Adipose tissue (tissue), 3 donors: Measurements from ENCODE around the gene FAM184A. TPM values are rescaled to one million over a fixed set of nuclear protein-coding genes. Genes with fewer than 3 reads are reported as not detected.
"Not testable (repeated sequence)": the region's sequence is repeated elsewhere in the genome, so short reads cannot be mapped to it uniquely, and the experiment has no call there.

Experiments used
- H3K27ac ChIP-seq: one replicate; pipeline ENCODE4 v1.5.1; 2013; ENCODE audit warnings: low read depth, low read length
- WGBS, 3 donors: extraction: QIAGEN DNeasy Blood & Tissue Kit; methylation state at CpG; one replicate each; pipeline ENCODE4 v1.1.7; 2013; 5-methylcytosine and 5-hydroxymethylcytosine counted together
- polyA plus RNA-seq, 3 donors: library from polyadenylated mRNA; stranded (reverse); fragments of 200-250 nt; gene quantifications; one replicate each; pipeline ENCODE4 v1.2.3, GENCODE V29; 2013
- donor health status: healthy with polysubstance abuse.
- donor health status: Bipolar disorder and iron deficiency.
- donor health status: healthy.

Gene FAM184A
- polyA plus RNA-seq, 3 donors = 1.1 to 9.4 (median 1.7) TPM

GRCh38 chr6:119034827-119035458, 43.5 kb downstream of the FAM184A start:
- 40 to 48% (median 48%) methylated on average over 6 of the region's 6 CpGs for WGBS, 3 donors
- no peak overlapping the region for H3K27ac ChIP-seq

DNA sequence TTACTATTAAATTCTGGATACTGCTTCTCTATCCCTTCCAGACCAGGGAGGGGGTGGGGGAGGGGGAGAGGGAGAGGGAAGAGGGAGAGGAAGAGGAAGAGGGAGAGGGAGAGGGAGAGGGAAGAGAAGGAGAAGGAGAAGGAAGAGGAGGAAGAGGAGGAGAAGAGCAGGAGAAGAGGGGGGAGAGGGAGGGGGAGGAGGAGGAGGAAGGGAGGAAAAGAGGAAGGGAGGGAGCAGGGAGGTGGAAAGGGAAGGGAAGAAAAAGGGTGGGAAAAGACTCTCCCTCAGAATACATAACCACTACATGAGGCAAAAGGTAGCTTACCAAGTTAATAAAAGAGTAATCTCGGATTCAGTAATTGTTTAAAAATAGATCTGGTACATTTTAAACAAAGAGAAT, 46.0 kb downstream of the FAM184A start:
- 57 to 83% (median 80%) methylated on average over 1 of the region's 1 CpG for WGBS, 3 donors
- H3K27ac ChIP-seq = no peak overlapping the region

DNA sequence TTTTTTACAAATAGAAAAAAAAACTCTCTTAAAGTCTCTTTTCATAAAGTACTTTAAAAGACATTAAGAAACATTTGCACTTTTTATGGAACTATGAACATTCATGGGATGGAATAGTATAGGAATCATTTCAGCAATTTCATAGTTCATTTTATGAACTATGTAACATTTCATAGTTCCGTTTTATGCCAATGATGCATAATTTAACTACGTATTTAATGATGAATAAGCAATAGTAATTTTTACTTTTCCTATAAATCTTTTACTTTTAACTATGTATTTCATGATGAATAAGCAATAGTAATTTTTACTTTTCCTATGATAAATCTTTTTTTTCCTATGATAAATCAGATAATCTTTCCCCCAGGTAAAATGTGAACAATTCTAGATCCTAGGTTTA, 47.7 kb downstream of the FAM184A start:
- H3K27ac ChIP-seq = no peak overlapping the region
- 88 to 97% (median 93%) methylated on average over 2 of the region's 2 CpGs for WGBS, 3 donors

DNA sequence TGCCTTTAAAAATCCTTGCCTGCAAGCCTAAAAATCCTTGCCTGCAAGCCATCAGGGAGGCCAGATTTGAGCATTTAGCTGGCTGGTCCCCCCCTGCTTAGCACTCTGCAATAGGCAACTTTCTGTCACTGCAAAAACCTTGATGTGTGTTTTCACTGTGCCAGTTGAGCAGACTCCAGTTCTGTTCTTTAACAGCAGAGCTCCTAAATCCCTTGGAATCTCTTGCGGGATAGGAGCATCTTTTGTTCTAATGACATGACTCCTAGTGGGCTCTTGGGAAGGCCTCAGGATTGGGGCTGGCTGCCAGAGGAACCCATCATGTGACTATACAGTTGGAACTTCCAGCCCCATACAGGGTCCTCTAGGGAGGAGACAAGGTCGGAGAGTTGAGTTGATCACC, 50.4 kb downstream of the FAM184A start:
- H3K27ac ChIP-seq = no peak overlapping the region
- WGBS, 3 donors = 59 to 90% (median 77%) methylated on average over 2 of the region's 2 CpGs

GRCh38 chr6:119027465-119027864, 51.0 kb downstream of the FAM184A start:
- no peak overlapping the region for H3K27ac ChIP-seq
- WGBS, 3 donors = 52 to 66% (median 65%) methylated on average over 3 of the region's 3 CpGs

DNA sequence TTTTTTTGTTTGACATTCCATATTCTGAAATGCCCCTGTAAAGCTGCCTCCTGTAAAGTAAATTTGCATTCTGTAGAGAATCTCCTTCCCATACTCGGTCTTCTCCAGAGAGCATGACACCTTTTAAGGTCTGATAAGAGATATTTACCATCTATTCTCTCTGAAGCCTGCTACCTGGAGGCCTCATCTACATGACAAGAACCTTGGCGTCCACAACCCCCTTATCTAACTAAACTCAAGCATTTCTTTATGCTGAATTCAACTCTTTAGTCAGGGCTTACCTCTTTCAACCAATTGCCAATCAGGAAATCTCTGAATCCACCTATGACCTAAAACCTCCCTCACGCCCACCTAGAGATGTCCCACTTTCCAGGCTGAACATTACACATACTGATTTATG, 51.6 kb downstream of the FAM184A start:
- no peak overlapping the region for H3K27ac ChIP-seq
- 78 to 92% (median 85%) methylated on average over 3 of the region's 3 CpGs for WGBS, 3 donors

- H3K27ac ChIP-seq = no peak overlapping the region
- 91 to 98% (median 92%) methylated on average over 2 of the region's 2 CpGs for WGBS, 3 donors
Measured at GRCh38 chr6:119025793-119026192, 52.7 kb downstream of the FAM184A start.

DNA sequence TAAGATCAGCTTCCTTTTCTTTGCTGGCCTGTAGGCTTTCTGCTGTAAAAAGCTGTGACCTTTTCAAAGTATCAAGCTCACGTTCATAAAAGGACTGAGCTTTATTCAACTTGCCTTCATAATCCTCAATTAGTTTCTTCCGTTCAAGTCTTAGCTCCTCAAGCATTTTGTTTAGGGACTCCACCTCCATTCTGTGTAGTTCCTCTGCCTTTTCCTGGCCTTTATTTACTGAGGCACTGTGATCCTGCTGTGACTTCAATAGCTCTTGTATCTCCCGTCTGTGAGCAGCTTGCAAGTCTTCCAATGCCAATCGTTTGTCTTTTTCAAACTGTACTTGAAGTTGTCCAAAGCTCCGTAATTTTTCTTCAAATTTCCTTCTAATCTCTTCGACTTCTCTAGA, 54.4 kb downstream of the FAM184A start:
- no peak overlapping the region for H3K27ac ChIP-seq
- WGBS, 3 donors = 80 to 86% (median 80%) methylated on average over 6 of the region's 6 CpGs

- WGBS, 3 donors = 75 to 88% (median 75%) methylated on average over 4 of the region's 4 CpGs
- H3K27ac ChIP-seq = no peak overlapping the region
Measured at GRCh38 chr6:119022796-119023195, 55.7 kb downstream of the FAM184A start.

- WGBS, 3 donors = 93 to 95% (median 94%) methylated on average over 2 of the region's 2 CpGs
- no peak overlapping the region for H3K27ac ChIP-seq
Measured at GRCh38 chr6:119020597-119021561, 57.6 kb downstream of the FAM184A start.

GRCh38 chr6:119015165-119015564, 63.3 kb downstream of the FAM184A start:
- not testable (repeated sequence) for H3K27ac ChIP-seq
- WGBS, 3 donors = 95 to 99% (median 98%) methylated on average over 17 to 22 of the region's 22 CpGs

DNA sequence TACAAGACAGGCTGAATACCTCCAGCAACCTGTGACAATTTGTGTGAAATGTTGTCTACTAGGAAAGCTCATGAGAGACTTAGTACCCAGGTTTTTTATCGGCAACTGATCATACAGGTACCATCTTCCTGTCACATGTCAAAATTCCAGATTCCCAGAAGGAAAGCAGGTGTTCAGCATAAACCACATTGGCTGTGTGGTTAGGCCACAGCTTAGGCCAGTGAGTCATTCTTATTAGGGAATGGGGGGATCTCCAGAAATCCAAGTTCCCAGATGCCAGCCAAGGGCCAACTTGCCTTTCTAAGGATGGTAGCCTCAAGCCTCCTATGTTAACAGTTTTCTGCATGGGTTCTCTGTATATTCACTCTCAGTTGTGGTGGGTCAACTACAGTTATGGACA, 65.9 kb downstream of the FAM184A start:
- 95 to 97% (median 97%) methylated on average over 1 of the region's 1 CpG for WGBS, 3 donors
- H3K27ac ChIP-seq = no peak overlapping the region

DNA sequence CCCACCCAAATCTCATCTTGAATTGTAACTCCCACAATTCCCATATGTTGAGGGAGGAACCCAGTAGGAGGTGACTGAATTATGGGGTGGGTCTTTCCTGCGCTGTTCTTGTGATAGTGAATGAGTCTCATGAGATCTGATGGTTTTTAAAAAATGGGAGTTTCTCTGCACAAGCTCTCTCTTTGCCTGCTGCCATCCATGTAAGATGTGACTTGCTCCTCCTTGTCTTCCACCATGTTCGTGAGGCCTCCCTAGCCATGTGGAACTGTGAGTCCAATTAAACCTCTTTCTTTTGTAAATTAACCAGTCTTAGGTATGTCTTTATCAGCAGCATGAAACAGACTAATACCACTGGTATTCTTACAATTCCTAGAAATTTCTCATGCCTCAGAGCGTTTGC, 69.2 kb downstream of the FAM184A start:
- WGBS, 3 donors = 93 to 98% (median 94%) methylated on average over 3 of the region's 3 CpGs
- not testable (repeated sequence) for H3K27ac ChIP-seq

DNA sequence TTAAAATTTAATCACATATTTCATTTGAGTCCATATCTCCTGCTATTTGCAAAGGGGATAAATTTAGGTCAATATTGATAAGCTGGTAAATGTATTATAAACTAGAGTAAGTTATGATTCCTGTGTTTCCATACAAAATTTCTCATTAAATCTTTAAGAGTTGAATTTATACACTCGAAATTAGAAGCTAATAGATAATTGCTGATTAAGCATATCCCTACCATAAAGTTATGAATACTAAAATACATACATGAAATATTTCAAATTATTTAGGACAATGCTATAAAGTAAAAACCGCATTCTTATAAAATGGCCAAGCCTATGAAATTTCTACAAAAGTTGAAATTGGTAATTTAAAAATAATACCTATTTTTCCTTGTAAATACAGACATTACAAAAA, 71.5 kb downstream of the FAM184A start:
- no peak overlapping the region for H3K27ac ChIP-seq
- WGBS, 3 donors = 90 to 93% (median 93%) methylated on average over 2 of the region's 2 CpGs

GRCh38 chr6:119002069-119002468, 76.4 kb downstream of the FAM184A start:
- 84 to 95% (median 87%) methylated on average over 1 of the region's 1 CpG for WGBS, 3 donors

GRCh38 chr6:118999494-119000040, 78.9 kb downstream of the FAM184A start:
- no peak overlapping the region for H3K27ac ChIP-seq
- 30 to 90% (median 67%) methylated on average over 1 of the region's 1 CpG for WGBS, 3 donors

More at GRCh38 chr6:119002069-119002468, 76.4 kb downstream of the FAM184A start:
- H3K27ac ChIP-seq = no peak overlapping the region

DNA sequence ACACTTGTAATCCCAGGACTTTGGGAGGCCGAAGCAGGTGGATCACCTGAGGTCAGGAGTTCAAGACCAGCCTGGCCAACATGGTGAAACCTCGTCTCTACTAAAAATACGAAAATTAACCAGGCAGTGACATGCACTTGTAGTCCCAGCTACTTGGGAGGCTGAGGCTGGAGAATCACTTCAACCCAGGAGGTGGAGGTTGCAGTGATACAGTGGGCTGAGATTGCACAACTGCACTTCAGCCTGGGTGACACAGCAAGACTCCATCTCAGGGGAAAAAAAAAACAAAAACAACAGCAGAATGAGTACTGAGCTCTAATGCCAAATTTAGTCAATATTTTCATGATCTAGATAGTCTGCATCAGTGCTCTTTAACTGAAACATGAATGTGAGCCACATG, 81.0 kb downstream of the FAM184A start:
- not testable (repeated sequence) for H3K27ac ChIP-seq
- 93 to 95% (median 94%) methylated on average over 3 of the region's 3 CpGs for WGBS, 3 donors

- H3K27ac ChIP-seq = no peak overlapping the region
- 95 to 96% (median 96%) methylated on average over 4 of the region's 4 CpGs for whole genome bisulfite sequencing, 3 donors
Measured at GRCh38 chr6:118996289-118996820, 82.1 kb downstream of the FAM184A start.

- 86 to 94% (median 90%) methylated on average over 3 of the region's 3 CpGs for WGBS, 3 donors
Measured at GRCh38 chr6:118993803-118994251, 84.6 kb downstream of the FAM184A start.

More at GRCh38 chr6:118993803-118994251, 84.6 kb downstream of the FAM184A start:
- no peak overlapping the region for H3K27ac ChIP-seq
